ENCODE results near the gene NGEF.
"Not testable (repeated sequence)": the region's sequence is repeated elsewhere in the genome, so short reads cannot be mapped to it uniquely, and the experiment has no call there.

NGEF gene
- 0 to 0.07 reads per million in 2 donors for total RNA-seq

- DNase-seq, result no peak
Measured at GRCh38 chr2:233013027-233013461, at the start of gene NGEF. TSS of gene NGEF (minus strand) at chr2:233013256. CDS start at chr2:232974890, 38,366 bp downstream.

DNA sequence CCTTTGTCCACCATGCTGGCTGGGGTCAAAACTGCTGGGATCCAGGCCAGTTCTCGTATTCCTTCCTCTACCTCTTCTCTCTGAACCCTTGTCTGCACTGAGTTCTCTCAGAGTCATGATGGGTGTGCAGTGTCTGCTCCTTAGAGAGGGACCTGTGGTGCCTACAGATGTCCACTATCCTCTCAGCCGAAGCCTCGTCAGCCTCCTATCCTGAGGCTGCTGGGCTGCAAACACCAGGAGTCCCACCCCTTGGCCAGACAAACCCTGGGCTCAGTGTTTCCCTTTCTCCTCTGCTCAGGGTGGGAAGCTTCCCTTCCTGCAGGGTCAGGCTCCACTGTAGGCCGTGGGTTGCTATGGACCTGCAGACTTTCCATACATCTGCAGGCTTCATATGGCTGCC lies 49.4 kb upstream of the NGEF start:
- no peak for DNase-seq

DNA sequence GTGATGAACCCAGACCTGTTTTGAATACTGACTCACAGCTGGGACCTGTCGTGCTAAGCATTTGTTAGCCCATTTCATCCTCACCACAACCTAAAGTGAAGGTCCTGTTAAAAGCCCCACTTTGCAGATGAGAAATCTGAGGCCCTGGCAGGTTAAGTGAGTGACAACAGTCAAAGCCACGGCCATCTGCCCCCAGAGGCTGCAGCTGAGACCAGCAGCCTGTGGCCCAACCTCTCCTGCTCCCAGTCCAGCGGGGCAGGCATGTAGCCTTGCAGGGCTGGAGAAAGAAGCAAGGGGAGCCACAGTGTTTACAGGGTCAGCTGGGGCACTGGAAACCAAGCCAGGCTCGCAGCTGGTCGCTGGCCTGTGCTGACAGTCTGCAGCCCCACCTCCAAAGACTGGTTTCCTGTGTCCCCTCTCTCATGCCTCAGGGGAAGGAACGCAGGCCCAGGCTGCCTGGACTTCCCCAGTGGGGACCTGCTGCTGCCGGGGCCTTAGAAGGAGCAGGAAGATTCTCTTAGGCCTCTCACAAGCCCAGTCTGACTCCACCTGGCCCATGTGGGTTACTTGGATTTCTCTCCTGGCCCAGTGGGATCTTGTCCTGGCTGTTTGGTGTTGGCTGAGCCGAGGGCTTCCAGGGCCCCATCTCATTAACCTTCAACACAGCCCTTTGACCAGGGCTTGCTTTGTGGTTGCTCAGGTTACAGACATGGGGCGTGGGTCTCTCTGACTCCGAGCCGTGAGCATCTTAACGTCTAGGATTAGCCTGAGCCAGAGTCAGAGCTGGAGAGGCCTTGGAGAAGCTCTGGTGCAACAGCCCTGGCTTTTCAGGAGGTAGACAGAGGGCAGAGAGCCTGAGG lies 48.8 kb upstream of the NGEF start:
- peak; percentile 19 for DNase-seq

GRCh38 chr2:233060980-233061590 lies 48.0 kb upstream of the NGEF start:
- no peak for DNase-seq

- DNase-seq, result no peak
Measured at GRCh38 chr2:233060501-233060979, 47.5 kb upstream of the NGEF start.

DNA sequence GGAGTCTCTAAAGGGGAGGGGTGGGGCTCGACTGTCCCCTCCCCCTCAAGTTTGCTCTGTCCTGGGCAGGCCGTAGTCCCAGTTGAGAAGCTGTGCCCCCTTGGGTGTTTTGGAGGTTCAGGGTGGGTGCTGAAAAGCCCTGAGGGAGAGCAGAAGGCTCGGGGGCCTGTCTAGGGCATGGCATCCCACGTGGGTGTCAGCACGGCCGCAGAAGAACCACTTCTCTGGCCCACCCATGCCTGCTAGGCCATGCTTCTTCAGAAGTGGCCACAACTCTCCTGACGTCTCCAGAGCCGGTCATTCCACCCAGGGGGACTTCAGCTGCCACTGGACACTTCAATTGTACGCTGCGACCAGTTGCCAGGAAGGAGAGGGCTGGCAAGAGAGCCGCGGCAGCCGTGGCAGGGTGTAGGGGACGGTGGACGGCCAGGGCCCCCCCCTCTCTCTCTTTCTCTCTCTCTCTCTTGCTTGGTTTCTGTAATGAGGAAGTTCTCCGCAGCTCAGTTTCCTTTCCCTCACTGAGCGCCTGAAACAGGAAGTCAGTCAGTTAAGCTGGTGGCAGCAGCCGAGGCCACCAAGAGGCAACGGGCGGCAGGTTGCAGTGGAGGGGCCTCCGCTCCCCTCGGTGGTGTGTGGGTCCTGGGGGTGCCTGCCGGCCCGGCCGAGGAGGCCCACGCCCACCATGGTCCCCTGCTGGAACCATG lies 46.9 kb upstream of the NGEF start, which contains the start of gene INPP5D:
TSS of gene INPP5D (plus strand) at position 546 of the 704 bp plus-strand sequence. CDS start at position 683, 137 bp downstream.
- DNase-seq, result peak; percentile 57

- DNase-seq, result no peak
Measured at GRCh38 chr2:233059547-233059796, 46.4 kb upstream of the NGEF start.

DNA sequence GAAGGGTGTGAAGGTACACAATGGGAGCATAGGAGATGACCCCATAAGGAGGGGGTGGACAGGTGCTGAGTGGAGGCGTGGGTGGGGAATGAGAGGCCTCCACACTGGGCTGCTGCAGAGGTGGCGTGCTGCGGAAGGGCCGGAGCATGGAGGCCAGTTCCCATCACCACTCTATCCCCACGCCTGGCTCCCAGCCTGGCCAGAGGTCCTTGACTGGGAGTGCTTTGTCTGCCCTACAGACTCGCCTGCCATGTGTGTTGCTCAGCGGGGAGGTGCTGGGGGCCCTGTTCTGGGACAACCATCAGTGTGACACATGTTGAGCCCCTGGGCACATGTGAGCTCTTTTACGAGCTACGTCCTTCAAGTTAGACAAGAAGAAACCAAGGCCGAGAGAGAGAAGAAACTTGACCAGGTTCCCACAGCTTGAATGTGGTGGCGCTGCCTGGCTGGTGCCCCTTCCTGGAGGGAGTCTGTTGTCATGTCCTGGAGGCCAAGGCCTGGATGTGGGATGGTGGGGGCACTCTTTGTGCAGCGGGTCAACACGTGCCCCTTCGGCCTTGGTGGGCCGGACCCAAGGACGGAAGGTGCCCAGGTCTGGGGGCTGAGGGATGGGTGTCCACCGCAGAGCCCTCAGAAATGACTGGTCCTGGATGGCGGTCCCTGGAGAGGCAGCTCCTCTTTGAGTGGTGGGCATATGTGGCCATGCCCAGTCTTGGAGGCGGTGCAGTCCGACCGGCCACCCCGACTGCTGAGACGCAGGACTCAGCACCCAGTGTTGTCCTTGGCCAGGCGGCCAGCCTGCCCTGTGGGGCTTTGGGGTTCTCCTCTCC lies 45.9 kb upstream of the NGEF start:
- no peak for DNase-seq

GRCh38 chr2:233056961-233057605 lies 44.0 kb upstream of the NGEF start:
- no peak for DNase-seq

GRCh38 chr2:233055362-233055761 lies 42.3 kb upstream of the NGEF start:
- no peak for DNase-seq

DNA sequence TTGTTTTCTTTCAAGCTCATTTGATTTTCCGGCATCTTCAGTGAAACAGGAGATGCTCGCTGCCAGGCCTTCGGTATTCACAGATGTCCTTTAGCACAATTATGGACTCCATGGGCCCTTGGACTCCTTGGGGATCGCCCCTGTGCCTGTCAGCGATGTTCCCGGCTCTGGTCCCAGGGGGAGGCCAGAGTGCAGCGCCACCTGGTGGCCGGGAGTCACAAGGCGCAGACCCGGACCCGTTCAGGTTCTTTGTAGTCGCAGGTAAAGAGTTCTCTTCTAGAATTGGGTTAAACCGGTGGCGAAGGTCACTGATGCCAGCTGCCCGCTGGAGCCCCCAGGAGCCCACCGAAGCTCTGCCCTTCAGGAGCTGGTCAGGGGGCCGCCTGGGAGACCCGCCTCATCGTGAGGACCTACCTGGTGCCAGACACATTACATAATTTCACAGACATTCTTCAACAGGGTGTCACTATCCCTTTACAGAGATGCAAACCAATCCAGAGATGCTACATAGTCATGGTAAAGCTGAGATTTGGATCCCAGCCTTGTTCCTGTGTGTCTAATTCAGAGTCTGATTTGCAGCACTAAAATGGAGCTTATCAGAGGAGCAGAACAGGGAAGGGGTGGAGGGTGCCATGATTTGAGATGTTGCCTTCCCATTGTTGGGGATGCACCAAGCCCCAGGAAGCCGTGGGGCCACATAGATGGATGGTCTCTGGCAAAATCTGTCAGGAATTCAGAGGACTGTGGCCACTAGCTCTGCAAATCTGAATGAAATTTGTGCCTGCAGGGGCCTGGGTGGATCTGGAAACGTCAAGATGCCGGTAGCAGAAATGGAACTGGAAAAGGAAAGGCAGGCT lies 41.1 kb upstream of the NGEF start:
- peak; percentile 74 for DNase-seq

- not testable (repeated sequence) for DNase-seq
Measured at GRCh38 chr2:233052517-233052916, 39.5 kb upstream of the NGEF start.

DNA sequence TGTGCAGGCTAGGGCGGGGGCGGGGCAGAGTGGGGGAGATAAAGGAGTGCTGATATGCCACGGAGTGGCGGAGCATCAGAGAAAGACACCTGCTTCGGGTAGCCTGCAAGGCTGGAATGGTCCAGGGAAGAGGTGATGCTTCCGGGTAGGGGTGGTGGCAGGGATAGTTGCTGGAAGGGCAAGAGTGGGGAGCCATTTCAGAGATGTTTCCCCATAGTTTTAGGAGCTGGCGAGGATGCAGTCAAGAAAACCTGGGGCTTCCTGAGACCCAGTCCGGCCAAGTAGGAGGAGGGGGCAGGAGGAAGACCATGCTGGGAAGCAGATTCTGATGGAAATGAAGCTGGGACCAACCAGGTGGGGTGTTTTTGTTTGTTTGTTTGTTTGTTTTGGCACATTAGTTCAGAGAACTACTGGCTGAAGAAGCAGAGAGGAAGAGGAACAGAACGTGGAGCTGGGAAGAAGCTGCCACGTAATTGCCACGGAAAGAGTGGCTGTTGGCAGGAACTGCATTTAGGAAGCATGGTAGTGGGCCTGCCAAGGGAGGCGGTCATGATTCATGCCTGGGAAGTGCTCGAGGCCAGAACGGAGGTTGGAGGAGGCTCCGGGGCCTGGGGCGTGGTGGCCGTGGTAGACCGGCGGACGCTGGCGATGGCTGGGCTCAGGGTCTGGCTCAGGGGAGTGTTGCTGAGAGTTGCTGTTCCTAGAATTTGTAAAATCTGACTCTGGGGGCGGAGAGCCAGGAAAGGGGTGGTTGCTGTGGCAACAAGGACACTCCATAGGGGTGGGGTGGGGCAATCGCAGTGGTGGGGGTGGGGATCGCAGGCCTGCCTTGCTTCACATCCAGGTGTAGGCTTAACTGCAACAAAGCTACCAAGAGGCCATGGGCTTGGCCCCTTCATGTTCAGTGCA lies 38.4 kb upstream of the NGEF start:
- DNase-seq, result no peak

GRCh38 chr2:233049194-233049761 lies 36.2 kb upstream of the NGEF start:
- DNase-seq, result no peak

- DNase-seq, result no peak
Measured at GRCh38 chr2:233048569-233049193, 35.6 kb upstream of the NGEF start.

DNA sequence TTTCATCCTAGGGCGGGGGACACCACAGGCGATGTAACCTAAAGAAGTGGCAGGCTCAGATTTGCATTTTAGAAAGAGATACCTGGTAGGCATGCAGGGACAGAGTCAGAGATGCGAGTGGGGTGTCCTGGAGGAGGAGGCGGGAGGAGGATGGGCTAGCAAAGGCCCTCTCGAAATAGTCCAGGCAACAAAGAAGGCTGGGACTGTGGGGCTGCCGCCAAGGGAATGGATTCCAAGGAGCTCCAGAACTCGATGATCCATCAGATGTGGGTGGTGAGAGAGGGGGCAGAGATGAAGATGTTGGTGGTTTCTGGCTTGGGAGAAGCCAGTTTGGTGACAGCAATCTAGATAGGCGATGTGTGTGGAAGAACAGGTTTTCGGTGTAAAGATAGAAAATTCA lies 34.6 kb upstream of the NGEF start:
- DNase-seq, result no peak

GRCh38 chr2:233047206-233047605 lies 34.1 kb upstream of the NGEF start:
- no peak for DNase-seq

DNA sequence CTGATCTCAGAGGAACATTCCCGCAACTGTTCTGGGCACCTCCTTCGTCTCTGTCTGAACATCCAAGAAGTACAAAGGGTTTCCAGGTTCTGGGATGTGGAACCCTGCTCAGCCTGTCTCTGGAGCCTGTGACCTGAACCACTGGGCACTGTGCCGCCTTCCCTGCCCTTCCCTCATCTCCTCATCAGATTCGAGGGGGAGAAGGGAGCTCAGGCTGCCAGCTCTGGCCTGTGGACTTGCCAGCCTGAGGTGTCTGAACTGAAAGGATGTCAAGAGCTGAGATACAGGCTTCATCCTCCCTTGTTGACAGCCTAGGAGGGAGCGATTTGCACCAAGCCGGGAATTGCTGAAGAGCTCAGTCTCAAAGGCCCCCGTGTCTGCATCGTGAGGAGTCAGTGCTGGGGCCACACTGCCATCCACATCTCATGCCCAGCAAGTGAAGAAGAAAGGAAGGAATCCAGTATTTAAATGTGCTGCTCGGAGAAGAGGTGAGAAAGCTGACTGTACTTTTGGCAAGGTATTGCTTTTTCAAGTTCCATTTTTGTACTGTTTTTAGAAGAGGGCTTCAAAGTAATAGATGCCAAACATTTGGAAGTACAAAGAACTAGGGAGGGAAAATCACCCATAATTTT lies 32.0 kb upstream of the NGEF start:
- DNase-seq, result no peak

GRCh38 chr2:233042549-233042948 lies 29.5 kb upstream of the NGEF start:
- no peak for DNase-seq

Data from T-helper 9 cell (primary cell).